ENCODE data around the gene ZBTB40. TPM values are rescaled to one million over a fixed set of nuclear protein-coding genes. Genes with fewer than 3 reads are reported as not detected.

Gene ZBTB40
- total RNA-seq, 2 donors from 2014 or later = 11.2 to 16.2 TPM

GRCh38 chr1:22567994-22568393 lies 116.3 kb downstream of the ZBTB40 start:
- Histone ChIP-seq H3K4me1 (no peaks in the 10 kb centered on the region), H3K4me3 (no peak overlapping the region), H3K36me3 (no peaks in the 10 kb centered on the region), H3K27me3 (peaks cover 18% of the 10 kb centered on the region), H3K9ac (ENCODE audit: low read depth in 2 of 2, low read length in 2 of 2) (no peak overlapping the region), H3K27ac (no peak overlapping the region), H3K9me3 (no peaks in the 10 kb centered on the region)
- DNase-seq = no peak
- TF ChIP-seq CTCF (IDR thresholded peaks at IDR 0.05) = no peak
- intact Hi-C loops (cut with DNase I) = no loop called here

- H3K27ac ChIP-seq = no peak overlapping the region
- H3K9ac ChIP-seq (ENCODE audit: low read depth in 2 of 2, low read length in 2 of 2) = no peak overlapping the region
- no peaks in the 10 kb centered on the region for H3K36me3 ChIP-seq
- H3K27me3 ChIP-seq = peaks cover 11% of the 10 kb centered on the region
- H3K4me3 ChIP-seq = no peak overlapping the region
- no peaks in the 10 kb centered on the region for H3K4me1 ChIP-seq
- TF ChIP-seq CTCF (IDR thresholded peaks at IDR 0.05) = no peak
- DNase-seq = no peak
- intact Hi-C loops (cut with DNase I) = no loop called here
- no peaks in the 10 kb centered on the region for H3K9me3 ChIP-seq
Measured at GRCh38 chr1:22569269-22569668, 117.6 kb downstream of the ZBTB40 start.

GRCh38 chr1:22570140-22570909 lies 118.7 kb downstream of the ZBTB40 start:
- DNase-seq = no peak
- no peak overlapping the region for H3K4me3 ChIP-seq
- intact Hi-C loops (cut with DNase I) = no loop called here
- no peak for TF ChIP-seq CTCF (IDR thresholded peaks at IDR 0.05)
- peaks cover 3% of the 10 kb centered on the region for H3K27me3 ChIP-seq
- H3K9me3 ChIP-seq = no peaks in the 10 kb centered on the region
- no peaks in the 10 kb centered on the region for H3K4me1 ChIP-seq
- no peak overlapping the region for H3K27ac ChIP-seq
- H3K36me3 ChIP-seq = no peaks in the 10 kb centered on the region
- no peak overlapping the region for H3K9ac ChIP-seq (ENCODE audit: low read depth in 2 of 2, low read length in 2 of 2)

- no peaks in the 10 kb centered on the region for H3K36me3 ChIP-seq
- H3K27me3 ChIP-seq = no peaks in the 10 kb centered on the region
- TF ChIP-seq CTCF (IDR thresholded peaks at IDR 0.05) = no peak
- no peaks in the 10 kb centered on the region for H3K9me3 ChIP-seq
- H3K9ac ChIP-seq (ENCODE audit: low read depth in 2 of 2, low read length in 2 of 2) = no peak overlapping the region
- intact Hi-C loops (cut with DNase I) = no loop called here
- no peaks in the 10 kb centered on the region for H3K4me1 ChIP-seq
- no peak overlapping the region for H3K4me3 ChIP-seq
- DNase-seq = no peak
- no peak overlapping the region for H3K27ac ChIP-seq
Measured at GRCh38 chr1:22572818-22573217, 121.2 kb downstream of the ZBTB40 start.

- Histone ChIP-seq H3K36me3 (no peaks in the 10 kb centered on the region), H3K9me3 (no peaks in the 10 kb centered on the region), H3K27ac (no peak overlapping the region), H3K9ac (ENCODE audit: low read depth in 2 of 2, low read length in 2 of 2) (no peak overlapping the region), H3K4me3 (no peak overlapping the region), H3K4me1 (no peaks in the 10 kb centered on the region), H3K27me3 (no peaks in the 10 kb centered on the region)
- no peak for TF ChIP-seq CTCF (IDR thresholded peaks at IDR 0.05)
- intact Hi-C loops (cut with DNase I) = no loop called here
- no peak for DNase-seq
Measured at GRCh38 chr1:22573237-22573636, 121.6 kb downstream of the ZBTB40 start.

Data from colonic mucosa (tissue), 4 donors.